HuH-7 (cell line): ENCODE results near the gene ATP2A1.
"Not testable (repeated sequence)": the region's sequence is repeated elsewhere in the genome, so short reads cannot be mapped to it uniquely, and the experiment has no call there.

ENCODE experiments used
- DNase-seq: peaks from one replicate; pipeline ENCODE4 v3.0.0; 2011; ENCODE audit warnings: low spot score

The ATP2A1 gene

DNA sequence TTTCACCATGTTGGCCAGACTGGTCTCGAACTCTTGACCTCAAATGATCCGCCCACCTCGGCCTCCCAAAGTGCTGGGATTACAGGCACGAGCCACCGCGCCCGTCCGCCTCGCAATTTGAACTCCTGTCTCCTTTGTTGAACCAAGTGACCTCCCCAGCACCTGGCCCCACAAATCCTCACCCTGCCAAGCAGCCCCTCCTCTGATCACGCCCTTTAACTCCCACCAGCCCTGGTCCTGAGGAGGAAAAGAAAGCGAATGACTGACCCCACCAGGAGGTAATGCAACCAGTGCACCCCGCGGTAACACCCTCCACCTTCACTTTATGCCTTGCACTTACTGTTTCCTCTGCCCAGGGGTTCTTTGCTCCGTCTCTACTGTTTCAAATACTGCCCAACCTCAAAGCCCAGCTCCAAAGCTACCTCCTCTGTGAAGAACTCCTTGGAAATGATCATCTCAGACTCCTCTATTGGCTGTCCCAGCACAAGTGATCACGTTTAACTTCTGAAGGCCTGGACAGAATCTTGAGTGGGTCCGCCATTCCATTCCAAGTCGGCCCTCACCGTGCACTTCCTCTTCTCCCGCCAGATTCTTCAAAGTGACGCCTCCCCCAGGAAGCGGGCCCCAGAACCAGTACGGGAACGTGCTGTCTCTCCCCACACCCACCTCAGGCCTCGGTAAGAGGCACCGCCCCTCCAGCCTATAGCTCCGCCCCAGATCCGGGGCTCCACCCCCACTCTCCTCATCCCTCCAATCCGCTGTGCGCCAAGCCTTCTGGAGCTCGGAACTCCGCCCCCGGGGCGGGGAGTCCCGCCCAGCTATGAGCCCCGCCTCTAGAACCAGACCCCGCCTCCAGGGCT is 57.9 kb downstream of the ATP2A1 start:
- DNase-seq, result peak; percentile 94

GRCh38 chr16:28936784-28937155 is 58.5 kb downstream of the ATP2A1 start:
- no peak for DNase-seq

DNA sequence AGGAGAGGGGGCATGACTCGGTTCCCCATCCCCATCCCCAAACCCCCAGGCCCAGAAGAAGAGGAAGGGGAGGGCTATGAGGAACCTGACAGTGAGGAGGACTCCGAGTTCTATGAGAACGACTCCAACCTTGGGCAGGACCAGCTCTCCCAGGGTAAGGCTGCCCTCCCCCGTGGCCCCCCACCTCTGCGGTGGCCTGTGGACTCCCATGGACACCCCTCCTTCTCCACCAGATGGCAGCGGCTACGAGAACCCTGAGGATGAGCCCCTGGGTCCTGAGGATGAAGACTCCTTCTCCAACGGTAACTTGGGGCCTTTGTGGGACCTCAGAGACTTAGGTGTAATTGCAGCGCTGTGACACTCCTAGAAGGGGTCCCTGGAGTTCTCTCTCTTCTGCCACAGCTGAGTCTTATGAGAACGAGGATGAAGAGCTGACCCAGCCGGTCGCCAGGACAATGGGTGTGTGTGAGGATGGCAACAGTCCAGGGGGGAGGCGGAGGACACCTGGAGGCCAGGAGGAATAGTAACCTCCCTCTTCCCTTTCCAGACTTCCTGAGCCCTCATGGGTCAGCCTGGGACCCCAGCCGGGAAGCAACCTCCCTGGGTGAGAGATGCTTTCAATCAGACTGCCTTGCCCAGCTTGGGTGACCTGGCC is 59.1 kb downstream of the ATP2A1 start:
- DNase-seq, result no peak

- no peak for DNase-seq
These were observed 60.4 kb downstream of the ATP2A1 start for GRCh38 chr16:28938721-28939120.

- DNase-seq, result not testable (repeated sequence)
These were observed 61.5 kb downstream of the ATP2A1 start for GRCh38 chr16:28939825-28940224.

GRCh38 chr16:28943281-28943680 is 65.0 kb downstream of the ATP2A1 start:
- no peak for DNase-seq

DNA sequence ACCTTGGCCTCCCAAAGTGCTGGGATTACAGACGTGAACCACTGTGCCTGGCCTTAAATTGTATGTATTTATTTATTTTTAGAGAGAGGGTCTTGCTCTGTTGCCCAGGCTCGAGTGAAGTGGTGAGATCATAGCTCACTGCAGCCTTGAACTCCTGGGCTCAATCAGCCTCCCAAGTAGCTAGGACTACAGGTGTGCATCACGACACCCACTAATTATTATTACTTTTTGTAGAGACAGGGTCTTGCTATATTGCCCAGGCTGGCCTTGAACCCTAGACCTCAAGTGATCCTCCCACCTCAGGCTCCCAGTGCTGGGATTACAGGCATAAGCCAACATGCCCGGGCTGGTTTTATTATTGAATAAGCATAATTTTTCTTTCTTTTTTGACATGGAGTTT is 68.4 kb downstream of the ATP2A1 start:
- no peak for DNase-seq

DNA sequence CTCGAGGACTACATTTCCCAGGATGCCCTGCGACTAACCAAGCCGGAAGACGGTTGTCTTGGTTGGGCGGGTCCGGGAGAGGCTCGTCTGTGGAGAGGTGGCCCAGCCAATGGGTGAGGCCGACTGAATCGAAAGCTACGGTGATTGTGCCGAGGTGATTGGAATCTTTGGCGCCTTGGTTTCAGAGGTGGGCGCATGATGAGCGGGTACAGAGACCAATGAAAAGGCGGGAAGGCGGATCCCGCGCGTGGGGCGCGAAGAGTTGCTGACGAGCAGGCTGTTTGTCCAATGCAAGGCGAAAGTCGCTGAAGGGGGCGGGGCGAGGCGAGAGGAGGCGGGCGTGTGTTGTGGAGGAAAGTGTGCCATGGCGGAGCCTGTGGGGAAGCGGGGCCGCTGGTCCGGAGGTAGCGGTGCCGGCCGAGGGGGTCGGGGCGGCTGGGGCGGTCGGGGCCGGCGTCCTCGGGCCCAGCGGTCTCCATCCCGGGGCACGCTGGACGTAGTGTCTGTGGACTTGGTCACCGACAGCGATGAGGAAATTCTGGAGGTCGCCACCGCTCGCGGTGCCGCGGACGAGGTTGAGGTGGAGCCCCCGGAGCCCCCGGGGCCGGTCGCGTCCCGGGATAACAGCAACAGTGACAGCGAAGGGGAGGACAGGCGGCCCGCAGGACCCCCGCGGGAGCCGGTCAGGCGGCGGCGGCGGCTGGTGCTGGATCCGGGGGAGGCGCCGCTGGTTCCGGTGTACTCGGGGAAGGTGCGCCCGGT is 72.5 kb downstream of the ATP2A1 start, which contains the start of gene NFATC2IP:
Gene NFATC2IP, plus strand, starts transcription at position 290 of the 762 bp plus-strand sequence. Its CDS starts 75 bp downstream, at position 365.
- DNase-seq, result peak; percentile 99

DNA sequence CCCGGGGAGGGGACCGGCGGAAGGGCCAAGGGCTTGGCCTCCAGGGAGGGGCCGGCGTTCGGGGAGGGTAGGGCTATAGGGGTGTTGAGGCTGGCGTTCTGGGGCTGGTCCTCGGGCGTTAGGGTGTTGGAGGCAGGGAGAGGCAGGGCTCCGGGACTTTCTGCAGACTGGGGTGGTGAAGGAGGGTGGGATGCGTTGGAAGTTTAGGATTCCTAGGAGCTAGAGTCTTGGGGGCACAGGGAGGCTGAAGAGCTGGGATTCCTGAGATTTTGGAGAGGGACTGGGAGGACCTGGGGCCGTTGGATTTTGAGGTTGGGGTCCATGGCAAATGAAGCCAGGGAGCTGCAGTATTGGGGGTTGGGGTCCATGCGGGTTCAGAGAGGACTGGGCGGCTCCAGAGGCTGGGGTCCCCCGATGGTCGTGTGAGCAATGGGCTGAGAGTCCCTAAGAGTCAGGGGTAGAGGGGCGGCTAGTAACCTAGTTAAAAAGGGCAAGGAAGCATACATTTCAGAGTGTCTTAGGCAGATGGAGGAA is 73.2 kb downstream of the ATP2A1 start:
- no peak for DNase-seq
